NCI-H510A treated with DMSO at 0.1 percent for 48 hours (cell line): ENCODE data around the gene QKI.

Experiments
- DNase-seq: peaks from one replicate; lab custom pipeline; 2025; lab: John Stamatoyannopoulos, UW

Gene QKI

DNA sequence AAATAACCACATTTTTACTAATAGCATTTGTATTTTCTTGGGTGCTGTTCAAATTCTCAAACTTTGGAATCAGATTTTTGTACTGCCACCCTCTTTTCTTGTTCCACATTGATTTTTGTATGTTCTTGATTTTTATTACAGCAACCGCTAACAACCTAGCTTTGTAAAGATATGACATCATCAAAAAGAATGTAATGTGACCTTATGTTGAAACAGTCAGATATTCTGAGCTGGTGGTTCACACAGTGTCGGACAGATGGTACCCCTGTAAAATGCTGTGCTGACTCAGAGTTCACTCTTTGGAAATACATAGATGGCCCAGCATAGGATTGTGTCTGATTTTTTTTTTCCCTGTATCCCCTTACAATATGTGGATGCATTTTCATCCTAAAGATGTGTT lies 118.9 kb downstream of the QKI start:
- no peak for DNase-seq

DNA sequence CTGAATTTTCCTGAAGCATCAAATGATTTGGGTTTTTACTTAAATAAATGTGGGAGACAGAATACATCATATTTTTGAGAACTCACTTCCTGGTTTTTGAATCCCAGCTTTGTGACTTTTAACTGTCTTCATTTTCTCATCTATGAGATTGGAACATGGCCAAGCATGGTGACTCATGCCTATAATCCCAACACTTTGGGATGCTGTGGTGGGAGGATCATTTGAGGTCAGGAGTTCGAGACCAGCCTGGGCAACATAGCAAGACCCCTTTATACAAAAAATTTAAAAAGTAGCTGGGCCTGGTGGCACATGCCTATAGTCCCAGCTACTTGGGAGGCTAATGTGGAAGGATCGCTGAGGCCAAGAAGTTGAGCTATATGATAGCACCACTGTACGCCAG lies 122.3 kb downstream of the QKI start:
- DNase-seq: no peak

DNA sequence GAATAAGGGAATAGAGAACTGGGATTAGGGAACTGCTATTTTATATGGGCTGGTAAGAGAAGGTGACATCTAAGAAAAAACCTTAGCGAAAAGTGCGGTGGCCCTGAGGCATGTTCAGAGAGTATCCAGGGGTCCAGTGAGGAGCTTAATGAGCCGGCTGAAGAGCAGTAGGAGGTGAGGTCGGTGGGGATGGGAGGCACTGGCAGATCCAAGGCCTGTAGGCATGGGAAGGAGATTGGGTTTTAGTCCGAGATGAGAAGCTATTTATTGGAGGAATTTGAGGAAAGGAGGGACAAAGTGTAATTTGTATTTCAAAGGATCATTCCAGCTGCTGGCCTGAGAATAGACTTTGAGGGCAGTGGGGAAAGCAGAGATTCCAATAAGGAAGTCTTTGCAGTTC lies 123.8 kb downstream of the QKI start:
- no peak for DNase-seq

DNA sequence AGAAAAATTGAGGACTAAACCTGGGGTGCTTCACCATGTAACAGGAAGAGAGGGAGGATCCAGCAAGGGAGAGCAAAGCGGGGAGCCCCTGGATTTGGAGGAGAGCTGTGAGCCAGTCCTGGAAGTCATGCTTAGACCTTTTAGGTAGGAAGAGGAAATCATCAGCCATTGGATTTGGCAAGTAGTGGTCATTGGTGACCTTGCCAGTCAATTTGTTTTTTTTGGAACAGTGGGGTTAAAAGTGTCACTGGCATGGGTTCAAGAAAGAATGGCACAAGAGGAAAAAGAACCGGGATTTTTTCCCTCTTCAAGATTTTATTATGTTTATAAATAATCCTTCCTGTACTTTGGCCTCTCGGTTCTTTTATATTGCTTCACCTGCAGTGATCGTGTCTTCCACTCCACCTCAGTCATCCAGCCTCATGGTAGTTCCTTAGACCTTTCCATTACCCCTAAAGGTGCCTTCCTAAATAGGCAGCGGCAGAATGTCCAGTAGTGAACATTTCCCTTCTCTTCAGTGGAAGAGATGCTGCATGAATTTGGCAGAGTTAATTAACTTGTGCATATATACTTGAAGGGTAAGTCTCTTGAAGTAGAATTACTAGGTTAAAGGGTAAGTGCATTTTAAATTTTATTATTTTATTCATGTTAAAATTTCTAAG lies 124.7 kb downstream of the QKI start:
- no peak for DNase-seq

DNA sequence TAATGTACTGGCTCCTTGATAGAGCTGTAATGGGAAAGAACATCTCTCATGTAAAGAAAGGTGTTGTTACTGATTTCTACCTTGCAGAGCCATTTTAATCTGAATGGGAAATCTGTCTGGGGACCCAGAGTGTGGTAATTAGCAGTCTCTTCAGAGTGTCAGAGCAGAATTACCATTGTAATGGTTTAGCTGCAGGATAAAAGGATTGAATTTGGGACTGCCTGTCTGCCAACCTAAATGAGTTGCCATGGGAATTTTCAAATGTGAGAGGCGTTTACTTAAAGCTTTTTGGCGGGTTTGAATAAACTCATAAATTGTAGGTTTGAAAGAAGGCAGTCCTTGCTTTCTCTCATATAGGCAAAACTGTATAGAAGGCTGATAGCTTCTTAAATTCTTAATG lies 128.8 kb downstream of the QKI start:
- no peak for DNase-seq

DNA sequence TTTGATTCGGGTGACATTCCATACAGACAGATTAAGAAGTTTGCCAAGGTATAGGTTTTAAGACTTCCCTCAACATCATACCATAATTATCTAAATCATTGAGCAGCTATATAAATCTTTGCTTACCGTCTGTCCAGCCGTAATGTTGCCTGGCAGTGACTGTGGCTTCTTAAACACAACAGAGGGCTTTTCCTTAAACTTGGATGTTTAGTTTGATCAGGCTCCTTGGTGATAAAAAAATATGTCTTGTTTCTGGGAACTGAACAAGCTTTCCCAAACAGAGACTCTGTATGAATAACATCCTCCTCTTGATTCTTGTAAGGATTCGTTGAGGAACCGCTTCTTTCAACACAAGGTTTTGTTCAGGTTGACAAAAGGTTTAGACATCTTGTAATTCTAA lies 130.9 kb downstream of the QKI start:
- DNase-seq: no peak

DNA sequence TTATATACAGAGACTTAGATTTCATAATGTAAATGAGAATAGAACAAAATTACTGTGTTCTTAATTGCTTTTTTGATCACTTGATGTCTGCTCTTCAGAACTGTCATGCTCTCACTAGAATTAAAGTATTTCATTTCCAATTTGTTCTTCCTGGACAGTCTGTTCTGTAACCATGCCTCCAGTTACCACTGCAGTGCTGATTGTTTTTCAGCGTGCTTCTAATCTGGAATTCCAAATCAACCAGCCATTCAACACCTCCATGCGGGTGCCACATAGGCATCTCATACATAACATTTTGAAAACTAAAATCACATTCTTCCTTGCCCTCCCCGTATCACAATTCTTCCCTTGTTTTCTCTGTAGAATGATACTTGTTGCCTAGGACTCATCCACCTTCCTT lies 132.8 kb downstream of the QKI start:
- DNase-seq: no peak

DNA sequence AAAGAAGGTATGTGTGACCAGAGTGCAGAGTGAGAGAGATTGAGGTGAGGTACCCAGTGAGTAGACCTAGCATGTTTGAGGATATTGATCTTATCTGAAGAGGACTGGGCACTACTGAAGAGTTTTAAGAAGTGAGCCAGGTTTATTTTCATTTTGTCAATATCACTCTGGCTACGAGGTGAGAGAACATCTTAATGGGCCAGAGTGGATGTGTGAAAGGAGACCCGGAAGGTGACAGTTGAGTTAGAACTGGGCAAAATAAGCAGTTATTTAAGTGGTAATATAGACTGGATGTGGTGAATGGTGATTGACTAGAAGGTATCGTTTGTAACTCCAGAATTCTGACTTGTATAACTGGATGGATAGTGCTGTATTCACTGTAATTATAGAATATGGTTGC lies 134.1 kb downstream of the QKI start:
- DNase-seq: no peak

DNA sequence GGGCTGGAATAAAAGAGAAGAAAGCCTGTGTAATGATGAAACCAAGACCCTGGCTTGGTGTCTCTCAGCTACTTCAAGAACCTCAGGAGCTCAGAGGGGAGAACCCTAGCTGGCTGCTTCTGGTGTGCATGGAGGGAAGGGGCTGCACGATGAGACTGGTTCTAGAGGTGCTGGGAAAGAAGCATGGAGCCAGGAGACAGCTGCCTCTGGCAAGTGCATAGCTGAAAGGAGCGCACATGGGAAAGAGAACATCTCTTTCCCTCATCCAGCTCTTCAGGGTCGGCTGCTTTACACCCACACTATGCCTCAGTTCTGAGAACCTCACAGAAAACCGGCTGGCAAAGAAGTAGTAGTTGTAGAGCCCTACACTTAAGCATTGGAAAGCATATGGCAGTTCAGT lies 139.5 kb downstream of the QKI start:
- DNase-seq: no peak

DNA sequence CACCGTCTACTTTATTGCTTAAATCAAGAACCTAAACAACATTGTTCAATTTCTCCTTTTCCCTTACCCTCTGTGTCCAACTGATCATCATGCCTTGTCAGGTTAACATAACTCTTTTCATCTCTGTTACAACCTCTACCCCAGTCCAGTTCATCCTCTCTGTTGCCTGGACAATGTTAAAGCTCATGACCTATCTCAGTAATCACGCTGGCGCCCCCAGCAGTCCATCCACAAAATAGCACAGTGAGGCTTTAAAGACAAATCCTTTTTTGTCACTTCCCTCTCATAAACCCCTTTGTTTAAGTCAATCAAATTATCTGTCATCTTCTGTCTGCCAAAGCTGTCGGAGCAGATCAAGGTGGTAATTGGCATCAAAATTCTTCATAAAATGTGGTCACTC lies 140.1 kb downstream of the QKI start:
- no peak for DNase-seq

DNA sequence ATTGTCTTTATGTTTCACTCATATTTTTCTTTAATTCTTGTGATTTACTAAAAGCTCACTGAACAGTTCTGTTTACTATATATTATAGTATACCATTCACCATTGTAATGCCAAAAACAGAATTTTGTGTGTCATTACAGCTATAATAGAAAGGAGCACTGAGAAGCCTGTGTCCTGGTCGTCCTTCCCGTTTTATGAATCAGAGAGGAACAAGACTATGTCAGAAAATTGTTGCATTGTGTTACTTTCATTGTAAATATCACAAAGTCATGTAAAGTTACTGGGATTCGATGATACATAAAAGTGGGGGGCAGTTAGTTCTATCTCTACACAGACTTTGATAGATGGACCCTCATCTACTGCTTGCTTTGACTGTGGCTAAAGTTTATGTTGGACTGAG lies 145.1 kb downstream of the QKI start:
- DNase-seq: no peak

DNA sequence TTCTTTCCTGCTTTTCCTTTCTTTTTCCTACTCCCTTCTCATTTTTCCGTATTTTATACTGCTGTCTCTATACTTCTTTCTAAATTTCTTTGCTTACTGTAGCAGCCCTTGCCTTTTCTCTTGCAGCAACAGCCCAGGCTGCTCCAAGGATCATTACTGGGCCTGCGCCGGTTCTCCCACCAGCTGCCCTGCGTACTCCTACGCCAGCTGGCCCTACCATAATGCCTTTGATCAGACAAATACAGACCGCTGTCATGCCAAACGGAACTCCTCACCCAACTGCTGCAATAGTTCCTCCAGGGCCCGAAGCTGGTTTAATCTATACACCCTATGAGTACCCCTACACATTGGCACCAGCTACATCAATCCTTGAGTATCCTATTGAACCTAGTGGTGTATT lies 148.8 kb downstream of the QKI start:
- DNase-seq: no peak

DNA sequence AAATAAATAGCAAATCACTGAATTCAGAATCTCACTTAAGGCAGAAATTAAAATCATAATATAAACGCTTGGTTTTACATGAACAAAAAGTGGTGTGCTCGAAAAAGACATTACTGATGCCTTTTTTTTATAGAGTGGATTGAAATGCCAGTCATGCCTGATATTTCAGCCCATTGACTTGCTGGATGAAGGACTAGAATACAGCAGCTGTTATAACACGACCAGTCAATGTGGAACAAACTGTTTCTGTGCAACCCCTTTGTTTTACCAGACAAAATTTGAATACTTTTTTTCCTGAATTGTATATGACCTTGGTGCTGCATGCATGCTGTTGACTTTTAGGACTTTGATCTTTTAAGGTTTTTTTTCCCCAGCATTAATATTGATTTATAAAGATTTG lies 150.0 kb downstream of the QKI start:
- peak; percentile 33 for DNase-seq

DNA sequence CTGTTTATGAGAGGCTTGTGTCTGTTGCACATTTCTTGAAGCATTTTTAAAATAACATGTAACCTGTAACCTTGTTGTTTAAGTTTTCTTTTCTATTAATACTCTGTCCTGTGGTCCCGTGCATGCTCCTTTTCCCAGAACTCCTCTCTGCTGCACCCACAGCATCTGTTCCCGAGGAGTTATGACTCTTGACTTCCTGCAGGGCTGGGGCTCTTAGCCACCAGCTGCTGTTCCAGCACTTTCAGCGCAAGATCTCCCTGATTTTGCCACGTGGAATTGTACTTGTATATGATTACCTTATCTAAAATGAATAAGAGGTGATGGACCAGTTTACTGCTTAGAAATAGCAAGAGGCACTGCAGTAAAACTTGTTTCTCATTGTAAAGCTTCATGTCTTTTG lies 150.6 kb downstream of the QKI start:
- DNase-seq: peak; percentile 29

DNA sequence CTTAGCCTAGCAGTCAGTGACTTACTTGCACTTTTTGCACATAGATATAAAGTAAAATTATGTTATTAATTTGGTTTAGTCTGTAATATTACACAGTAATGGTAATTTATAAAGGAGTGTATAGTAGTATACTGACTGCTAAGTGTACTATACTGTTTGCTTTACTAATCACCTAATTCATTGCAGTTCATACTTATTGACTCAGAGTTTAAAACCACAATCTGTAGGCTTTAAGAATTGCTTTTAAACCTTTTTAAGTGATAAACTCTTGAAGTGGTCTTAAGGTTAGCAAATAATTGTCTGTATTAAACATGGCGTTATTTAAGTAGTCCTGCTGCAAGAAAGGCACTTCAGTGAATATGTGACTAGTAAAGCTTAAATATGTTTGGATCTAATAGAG lies 151.5 kb downstream of the QKI start:
- DNase-seq: no peak

DNA sequence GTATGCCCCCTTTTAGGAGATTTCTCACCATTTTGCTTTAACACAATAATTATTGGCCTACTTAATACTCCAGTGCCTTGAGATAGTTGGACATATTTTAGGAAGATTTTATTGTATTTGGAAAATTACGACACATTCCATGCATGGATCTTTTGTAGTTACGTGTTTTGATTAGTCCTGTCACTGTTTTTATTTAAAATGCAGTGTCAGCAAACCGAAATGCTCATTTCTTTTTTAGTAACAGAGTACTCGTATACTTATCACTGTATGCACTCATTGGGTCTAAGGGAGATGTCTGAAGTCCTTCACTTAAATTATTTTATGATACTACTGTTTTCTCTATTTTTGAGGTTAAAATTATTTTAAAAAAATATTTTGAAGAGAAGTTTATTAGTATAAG lies 153.8 kb downstream of the QKI start:
- no peak for DNase-seq

DNA sequence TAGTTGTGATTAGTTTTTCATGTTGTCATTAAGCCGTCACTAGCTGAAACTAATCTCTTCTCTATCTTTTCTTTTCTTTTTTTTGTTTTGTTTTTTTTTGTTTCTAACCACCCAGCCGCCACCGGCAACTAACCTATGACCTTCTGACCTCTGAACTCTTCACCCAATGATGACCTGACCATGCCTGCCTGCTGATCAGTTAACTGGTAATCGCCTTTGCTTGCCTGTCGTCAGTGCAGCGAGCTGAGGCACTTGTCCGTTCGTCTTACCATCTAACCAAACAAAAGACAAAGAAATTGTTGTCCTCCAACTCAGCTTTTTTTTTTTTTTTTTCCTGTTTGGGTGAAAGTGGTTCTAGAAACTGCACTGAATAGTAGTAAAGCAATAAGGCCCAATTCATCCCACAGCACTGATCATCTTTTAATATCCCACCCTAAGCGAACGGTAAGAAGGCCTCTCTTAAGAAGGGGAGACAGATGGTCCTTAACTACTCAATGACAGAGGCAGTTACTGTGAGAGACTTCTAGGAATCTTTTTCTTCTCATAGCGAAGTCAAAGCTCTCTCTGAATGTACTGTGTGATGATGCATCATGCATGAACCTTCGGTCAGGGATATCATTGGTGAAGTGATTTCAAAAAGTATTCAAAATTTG lies 156.2 kb downstream of the QKI start:
- DNase-seq: no peak

DNA sequence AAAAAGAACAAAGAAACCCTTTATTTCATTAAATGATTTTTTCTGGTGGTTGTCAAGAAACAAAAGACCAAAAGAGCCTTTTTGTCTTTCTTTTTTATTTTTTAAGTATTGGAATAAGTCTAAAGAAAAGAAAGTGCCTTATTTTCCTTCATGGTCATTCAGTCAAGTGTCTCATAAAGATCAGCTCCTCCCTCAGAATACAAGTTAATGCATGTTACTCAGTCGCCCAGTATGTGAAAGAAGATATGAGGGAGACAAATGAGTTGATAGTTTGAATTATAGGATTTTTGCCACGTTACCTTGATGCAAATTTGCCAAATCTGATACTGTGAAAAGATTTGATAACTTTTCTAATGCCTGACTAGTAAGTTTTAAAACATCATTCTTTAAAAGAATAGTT lies 157.2 kb downstream of the QKI start:
- DNase-seq: no peak

DNA sequence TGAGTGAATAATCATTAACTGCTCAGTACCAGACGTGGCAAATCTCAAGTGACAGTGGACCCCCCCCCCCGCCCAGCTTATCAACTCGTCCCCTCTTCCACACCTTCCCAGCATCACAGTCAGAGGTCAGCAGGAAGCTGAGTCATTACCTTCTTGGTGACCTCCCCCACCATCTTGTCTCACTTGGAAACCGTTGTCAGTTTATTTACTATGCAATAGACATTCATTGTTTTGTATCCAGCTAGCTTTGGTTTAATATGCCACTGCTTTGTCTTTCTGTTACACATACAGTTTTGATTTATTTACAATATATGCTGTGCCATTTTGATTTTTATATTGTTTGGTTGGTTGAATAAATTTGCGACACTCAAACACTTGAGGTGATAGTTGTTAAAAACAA lies 158.1 kb downstream of the QKI start:
- DNase-seq: peak; percentile 29

DNA sequence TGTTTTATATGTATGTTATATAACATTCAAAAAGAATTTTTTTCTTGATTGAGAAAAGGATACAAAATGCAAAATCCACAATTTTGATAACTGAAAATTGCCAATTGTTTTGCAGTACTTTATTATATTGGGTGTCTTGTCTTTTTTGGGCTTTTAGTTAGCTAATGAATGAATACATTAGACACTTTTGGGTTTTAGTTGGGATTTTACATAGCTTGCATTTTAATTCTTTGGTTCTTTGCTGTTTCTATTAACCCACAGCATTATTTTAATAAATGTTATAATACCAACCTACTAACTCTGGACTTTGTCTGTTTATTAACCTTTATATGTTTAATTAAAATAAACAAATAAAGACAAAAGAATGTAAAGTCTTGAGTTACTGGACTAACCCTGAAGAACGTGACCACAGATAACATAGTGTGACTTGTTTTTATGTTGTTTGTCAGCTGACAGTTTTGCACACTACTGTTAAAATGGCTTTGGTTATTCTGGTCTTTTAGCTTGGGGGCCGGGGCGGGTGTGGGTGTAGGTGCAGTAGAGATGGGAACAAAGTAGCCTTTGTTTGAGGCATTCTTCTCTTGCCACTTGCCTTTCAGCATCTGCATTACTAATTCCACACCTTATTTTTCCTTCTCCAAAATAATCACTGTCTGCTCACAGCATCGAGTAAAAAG lies 159.1 kb downstream of the QKI start:
- no peak for DNase-seq

DNA sequence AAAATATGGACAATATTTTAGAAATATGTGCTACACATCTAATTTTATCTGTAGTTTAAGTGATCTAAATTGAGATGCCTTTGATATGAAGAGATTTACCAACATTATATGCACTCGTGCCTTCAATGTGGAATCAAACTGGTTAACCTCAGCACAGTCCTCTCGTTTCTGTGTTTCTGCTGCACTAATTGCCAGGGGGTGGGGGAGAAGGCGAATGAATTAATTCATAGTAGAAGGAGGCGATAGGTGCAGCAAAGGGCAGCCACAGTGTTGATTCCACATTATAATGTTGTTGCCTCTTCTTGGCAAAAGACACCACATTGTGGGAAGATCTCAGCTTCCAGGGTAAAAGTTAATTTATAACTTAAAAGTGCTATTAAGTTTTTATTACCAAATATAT lies 161.6 kb downstream of the QKI start:
- DNase-seq: no peak

DNA sequence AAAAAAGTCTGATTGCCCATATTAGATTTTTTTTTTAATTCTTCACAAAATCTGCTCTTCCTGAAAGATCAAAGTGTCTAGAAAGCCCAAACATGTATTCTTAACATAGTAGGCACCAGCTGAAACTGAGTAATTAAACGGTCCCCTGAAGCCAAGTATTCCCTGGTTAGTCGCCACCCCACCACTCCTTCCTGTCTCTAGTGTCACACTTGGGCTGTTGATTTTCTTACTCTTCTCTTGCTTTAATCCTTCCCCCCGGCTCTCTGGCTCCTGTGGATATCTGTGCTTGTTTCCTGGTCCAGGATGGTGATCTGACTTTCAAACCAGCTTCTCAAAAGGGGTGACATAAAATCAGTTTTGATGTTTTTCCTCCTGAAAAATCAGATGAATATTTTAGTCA lies 162.9 kb downstream of the QKI start:
- no peak for DNase-seq

DNA sequence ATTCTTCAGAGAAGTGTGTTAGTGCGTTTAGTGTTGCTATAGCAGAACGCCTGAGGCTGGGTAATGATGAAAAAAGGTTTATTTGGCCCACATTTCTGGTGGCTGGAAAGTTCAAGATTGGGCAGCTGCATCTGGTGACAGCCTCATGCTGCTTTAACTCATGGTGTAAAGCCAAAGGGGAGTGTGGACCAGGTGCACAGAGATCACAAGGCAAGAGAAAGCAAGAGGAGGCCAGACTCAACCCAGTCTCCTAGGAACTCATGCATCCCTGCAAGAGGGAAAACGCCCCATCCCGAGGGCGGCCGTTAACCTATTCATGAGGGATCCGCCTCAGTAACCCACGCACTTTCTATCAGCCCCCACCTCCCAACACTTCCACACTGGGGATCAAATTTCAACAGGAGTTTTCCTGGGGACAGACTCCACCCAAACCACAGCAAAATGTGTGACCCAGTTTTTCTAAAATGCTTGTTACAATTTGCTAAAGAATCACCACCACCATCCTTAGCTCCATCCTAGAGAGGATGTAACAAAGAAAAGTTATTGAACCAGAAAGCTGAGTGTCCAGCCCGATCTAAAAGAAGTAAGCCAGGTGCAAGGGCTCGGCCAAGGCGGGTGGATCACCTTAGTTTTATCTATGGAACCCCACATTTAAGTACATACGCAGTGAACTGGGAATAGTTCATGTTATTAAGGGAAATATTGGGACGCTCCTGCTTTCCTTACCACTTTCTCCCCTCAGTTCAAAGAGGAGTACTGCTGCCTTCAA lies 164.8 kb downstream of the QKI start:
- no peak for DNase-seq
